H1 (cell line): ENCODE measurements around the gene ZSCAN10. TPM values are rescaled to one million over a fixed set of nuclear protein-coding genes. Genes with fewer than 3 reads are reported as not detected.

Experiments
- BACH1 ChIP-seq: IDR thresholded peaks from 2 replicates; pipeline ENCODE4 v1.6.1; 2012; ENCODE audit warnings: low read length, improper control_type of control experiment
- GTF2F1 ChIP-seq: IDR thresholded peaks from 2 replicates; pipeline ENCODE4 v1.6.1; 2012; ENCODE audit warnings: low read depth, low read length, improper control_type of control experiment, borderline replicate concordance
- PHF8 ChIP-seq: fragments of 200-600 bp; sonication (generic); conservative IDR thresholded peaks from 2 replicates; pipeline ENCODE4 v1.7.1; 2012; ENCODE audit warnings: low read depth, mild to moderate bottlenecking, inconsistent platforms, low read length, moderate library complexity
- POLR2A ChIP-seq, 2 experiments: IDR thresholded peaks; 1 replicate in 1 of 2; 2 replicates in 1 of 2; pipeline ENCODE4 v1.6.1; 2011; ENCODE audit warnings: low read depth in 2 of 2, low read length in 2 of 2, mild to moderate bottlenecking in 2 of 2; ENCODE audit errors: control extremely low read depth in 1 of 2
- POU5F1 ChIP-seq: IDR thresholded peaks from 2 replicates; pipeline ENCODE4 v1.6.1; 2011; ENCODE audit warnings: low read depth, mild to moderate bottlenecking, low read length, moderate library complexity
- ZNF274 ChIP-seq: IDR thresholded peaks from 2 replicates; pipeline ENCODE4 v1.7.0; 2012; ENCODE audit warnings: low read length, borderline replicate concordance; ENCODE audit errors: extremely low read depth
- polyA plus RNA-seq, 7 experiments: library from polyadenylated mRNA; depleted of rRNA in 3 of 7; stranded (reverse) in 5 of 7; unstranded in 2 of 7; fragments of >200 nt in 5 of 7; fragments of 200-250 nt in 2 of 7; gene quantifications; 1 replicate in 5 of 7; 2 replicates in 1 of 7; 4 replicates in 1 of 7; pipeline versions ENCODE4 v1.2.1 to v1.2.3, GENCODE V29; 2011 to 2013; ENCODE audit warnings: missing spikeins in 2 of 7, mixed read lengths in 2 of 7
- total RNA-seq: library from RNA; stranded (reverse); fragmentation: NEBNext Ultra II Directional; extraction: Animal tissue kit (Norgen Biotek cat#: 25700); gene quantifications from 2 replicates; pipeline ENCODE4 v1.2.1, GENCODE V29; 2021
- TF ChIP-seq, protein P1 (sequence below): fragments of 300-600 bp; sonication (generic); IDR thresholded peaks from 2 replicates; pipeline ENCODE4 v1.7.1; 2012; ENCODE audit warnings: low read length, moderate library complexity, mild to moderate bottlenecking, inconsistent platforms; ENCODE audit not compliant: insufficient replicate concordance
- TF ChIP-seq, protein P2 (sequence below), 3 experiments: IDR thresholded peaks; 1 replicate in 2 of 3; 2 replicates in 1 of 3; pipeline versions ENCODE4 v1.5.1 to v1.6.1; 2011; ENCODE audit warnings: low read length in 3 of 3, mild to moderate bottlenecking in 3 of 3, inconsistent platforms in 2 of 3, low read depth in 1 of 3, moderate library complexity in 1 of 3; ENCODE audit not compliant: insufficient read depth in 1 of 3; ENCODE audit errors: control extremely low read depth in 1 of 3

ZSCAN10 gene
- total and polyA plus RNA-seq, 2 of the 8 experiments (the other 6 are each of a cell fraction or from before 2014, with no cell fraction given): 209 to 314 TPM

DNA sequence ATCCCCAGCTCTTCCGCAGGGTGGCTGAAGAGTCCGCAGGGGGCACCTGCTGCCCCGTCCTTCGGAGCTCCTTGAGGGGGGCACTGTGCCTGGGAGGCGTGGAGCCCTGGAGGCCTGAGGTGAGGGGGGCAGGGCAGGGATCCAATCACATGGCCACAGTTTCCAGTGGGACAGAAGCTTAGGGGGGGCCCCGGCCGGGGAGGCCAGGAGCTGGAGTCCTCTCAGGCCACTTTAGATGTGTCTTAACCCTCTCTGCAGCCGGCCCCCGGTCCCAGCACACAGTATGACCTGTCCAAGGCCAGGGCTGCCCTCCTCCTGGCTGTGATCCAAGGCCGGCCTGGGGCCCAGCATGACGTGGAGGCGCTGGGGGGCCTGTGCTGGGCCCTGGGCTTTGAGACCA is 46.6 kb upstream of the ZSCAN10 start (continued):
- TF ChIP-seq, protein P1, sequence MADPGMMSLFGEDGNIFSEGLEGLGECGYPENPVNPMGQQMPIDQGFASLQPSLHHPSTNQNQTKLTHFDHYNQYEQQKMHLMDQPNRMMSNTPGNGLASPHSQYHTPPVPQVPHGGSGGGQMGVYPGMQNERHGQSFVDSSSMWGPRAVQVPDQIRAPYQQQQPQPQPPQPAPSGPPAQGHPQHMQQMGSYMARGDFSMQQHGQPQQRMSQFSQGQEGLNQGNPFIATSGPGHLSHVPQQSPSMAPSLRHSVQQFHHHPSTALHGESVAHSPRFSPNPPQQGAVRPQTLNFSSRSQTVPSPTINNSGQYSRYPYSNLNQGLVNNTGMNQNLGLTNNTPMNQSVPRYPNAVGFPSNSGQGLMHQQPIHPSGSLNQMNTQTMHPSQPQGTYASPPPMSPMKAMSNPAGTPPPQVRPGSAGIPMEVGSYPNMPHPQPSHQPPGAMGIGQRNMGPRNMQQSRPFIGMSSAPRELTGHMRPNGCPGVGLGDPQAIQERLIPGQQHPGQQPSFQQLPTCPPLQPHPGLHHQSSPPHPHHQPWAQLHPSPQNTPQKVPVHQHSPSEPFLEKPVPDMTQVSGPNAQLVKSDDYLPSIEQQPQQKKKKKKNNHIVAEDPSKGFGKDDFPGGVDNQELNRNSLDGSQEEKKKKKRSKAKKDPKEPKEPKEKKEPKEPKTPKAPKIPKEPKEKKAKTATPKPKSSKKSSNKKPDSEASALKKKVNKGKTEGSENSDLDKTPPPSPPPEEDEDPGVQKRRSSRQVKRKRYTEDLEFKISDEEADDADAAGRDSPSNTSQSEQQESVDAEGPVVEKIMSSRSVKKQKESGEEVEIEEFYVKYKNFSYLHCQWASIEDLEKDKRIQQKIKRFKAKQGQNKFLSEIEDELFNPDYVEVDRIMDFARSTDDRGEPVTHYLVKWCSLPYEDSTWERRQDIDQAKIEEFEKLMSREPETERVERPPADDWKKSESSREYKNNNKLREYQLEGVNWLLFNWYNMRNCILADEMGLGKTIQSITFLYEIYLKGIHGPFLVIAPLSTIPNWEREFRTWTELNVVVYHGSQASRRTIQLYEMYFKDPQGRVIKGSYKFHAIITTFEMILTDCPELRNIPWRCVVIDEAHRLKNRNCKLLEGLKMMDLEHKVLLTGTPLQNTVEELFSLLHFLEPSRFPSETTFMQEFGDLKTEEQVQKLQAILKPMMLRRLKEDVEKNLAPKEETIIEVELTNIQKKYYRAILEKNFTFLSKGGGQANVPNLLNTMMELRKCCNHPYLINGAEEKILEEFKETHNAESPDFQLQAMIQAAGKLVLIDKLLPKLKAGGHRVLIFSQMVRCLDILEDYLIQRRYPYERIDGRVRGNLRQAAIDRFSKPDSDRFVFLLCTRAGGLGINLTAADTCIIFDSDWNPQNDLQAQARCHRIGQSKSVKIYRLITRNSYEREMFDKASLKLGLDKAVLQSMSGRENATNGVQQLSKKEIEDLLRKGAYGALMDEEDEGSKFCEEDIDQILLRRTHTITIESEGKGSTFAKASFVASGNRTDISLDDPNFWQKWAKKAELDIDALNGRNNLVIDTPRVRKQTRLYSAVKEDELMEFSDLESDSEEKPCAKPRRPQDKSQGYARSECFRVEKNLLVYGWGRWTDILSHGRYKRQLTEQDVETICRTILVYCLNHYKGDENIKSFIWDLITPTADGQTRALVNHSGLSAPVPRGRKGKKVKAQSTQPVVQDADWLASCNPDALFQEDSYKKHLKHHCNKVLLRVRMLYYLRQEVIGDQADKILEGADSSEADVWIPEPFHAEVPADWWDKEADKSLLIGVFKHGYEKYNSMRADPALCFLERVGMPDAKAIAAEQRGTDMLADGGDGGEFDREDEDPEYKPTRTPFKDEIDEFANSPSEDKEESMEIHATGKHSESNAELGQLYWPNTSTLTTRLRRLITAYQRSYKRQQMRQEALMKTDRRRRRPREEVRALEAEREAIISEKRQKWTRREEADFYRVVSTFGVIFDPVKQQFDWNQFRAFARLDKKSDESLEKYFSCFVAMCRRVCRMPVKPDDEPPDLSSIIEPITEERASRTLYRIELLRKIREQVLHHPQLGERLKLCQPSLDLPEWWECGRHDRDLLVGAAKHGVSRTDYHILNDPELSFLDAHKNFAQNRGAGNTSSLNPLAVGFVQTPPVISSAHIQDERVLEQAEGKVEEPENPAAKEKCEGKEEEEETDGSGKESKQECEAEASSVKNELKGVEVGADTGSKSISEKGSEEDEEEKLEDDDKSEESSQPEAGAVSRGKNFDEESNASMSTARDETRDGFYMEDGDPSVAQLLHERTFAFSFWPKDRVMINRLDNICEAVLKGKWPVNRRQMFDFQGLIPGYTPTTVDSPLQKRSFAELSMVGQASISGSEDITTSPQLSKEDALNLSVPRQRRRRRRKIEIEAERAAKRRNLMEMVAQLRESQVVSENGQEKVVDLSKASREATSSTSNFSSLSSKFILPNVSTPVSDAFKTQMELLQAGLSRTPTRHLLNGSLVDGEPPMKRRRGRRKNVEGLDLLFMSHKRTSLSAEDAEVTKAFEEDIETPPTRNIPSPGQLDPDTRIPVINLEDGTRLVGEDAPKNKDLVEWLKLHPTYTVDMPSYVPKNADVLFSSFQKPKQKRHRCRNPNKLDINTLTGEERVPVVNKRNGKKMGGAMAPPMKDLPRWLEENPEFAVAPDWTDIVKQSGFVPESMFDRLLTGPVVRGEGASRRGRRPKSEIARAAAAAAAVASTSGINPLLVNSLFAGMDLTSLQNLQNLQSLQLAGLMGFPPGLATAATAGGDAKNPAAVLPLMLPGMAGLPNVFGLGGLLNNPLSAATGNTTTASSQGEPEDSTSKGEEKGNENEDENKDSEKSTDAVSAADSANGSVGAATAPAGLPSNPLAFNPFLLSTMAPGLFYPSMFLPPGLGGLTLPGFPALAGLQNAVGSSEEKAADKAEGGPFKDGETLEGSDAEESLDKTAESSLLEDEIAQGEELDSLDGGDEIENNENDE: no peak
- no peak for TF ChIP-seq BACH1
- TF ChIP-seq, protein P2, sequence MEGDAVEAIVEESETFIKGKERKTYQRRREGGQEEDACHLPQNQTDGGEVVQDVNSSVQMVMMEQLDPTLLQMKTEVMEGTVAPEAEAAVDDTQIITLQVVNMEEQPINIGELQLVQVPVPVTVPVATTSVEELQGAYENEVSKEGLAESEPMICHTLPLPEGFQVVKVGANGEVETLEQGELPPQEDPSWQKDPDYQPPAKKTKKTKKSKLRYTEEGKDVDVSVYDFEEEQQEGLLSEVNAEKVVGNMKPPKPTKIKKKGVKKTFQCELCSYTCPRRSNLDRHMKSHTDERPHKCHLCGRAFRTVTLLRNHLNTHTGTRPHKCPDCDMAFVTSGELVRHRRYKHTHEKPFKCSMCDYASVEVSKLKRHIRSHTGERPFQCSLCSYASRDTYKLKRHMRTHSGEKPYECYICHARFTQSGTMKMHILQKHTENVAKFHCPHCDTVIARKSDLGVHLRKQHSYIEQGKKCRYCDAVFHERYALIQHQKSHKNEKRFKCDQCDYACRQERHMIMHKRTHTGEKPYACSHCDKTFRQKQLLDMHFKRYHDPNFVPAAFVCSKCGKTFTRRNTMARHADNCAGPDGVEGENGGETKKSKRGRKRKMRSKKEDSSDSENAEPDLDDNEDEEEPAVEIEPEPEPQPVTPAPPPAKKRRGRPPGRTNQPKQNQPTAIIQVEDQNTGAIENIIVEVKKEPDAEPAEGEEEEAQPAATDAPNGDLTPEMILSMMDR (IDR thresholded peaks at IDR 0.05; ENCODE audit: control extremely low read depth in 1 of 3, insufficient read depth in 1 of 3, low read depth in 1 of 3, low read length in 3 of 3): no peak
- no peak for TF ChIP-seq POLR2A (IDR thresholded peaks at IDR 0.05; ENCODE audit: control extremely low read depth in 1 of 2, low read depth in 2 of 2, low read length in 2 of 2)
- TF ChIP-seq POU5F1: no peak
- no peak for TF ChIP-seq ZNF274
- TF ChIP-seq GTF2F1: no peak
- no peak for TF ChIP-seq PHF8
